ENCODE data around the gene OGN.
"Not testable (repeated sequence)": the region's sequence is repeated elsewhere in the genome, so short reads cannot be mapped to it uniquely, and the experiment has no call there.

OGN gene

GRCh38 chr9:92404042-92404836 is at the start of gene OGN:
TSS of gene OGN (minus strand) at chr9:92404578. CDS start at chr9:92403407, 1,171 bp downstream.
- no peak for DNase-seq (ENCODE audit: low read depth)

GRCh38 chr9:92446536-92446935 is 42.2 kb upstream of the OGN start:
- no peak for DNase-seq (ENCODE audit: low read depth)

- DNase-seq (ENCODE audit: low read depth): no peak
Observed at GRCh38 chr9:92444841-92445240, 40.5 kb upstream of the OGN start.

GRCh38 chr9:92440751-92441046 is 36.3 kb upstream of the OGN start:
- DNase-seq (ENCODE audit: low read depth): no peak

GRCh38 chr9:92439921-92440750 is 35.8 kb upstream of the OGN start:
- DNase-seq (ENCODE audit: low read depth): no peak

- DNase-seq (ENCODE audit: low read depth): no peak
Observed at GRCh38 chr9:92438900-92439526, 34.6 kb upstream of the OGN start.

- no peak for DNase-seq (ENCODE audit: low read depth)
Observed at GRCh38 chr9:92435263-92435662, 30.9 kb upstream of the OGN start.

- no peak for DNase-seq (ENCODE audit: low read depth)
Observed at GRCh38 chr9:92432972-92433548, 28.7 kb upstream of the OGN start.

GRCh38 chr9:92432350-92432749 is 28.0 kb upstream of the OGN start:
- no peak for DNase-seq (ENCODE audit: low read depth)

- no peak for DNase-seq (ENCODE audit: low read depth)
Observed at GRCh38 chr9:92429836-92430235, 25.5 kb upstream of the OGN start.

GRCh38 chr9:92426501-92427145 is 22.2 kb upstream of the OGN start:
- DNase-seq (ENCODE audit: low read depth): no peak

GRCh38 chr9:92425474-92425873 is 21.1 kb upstream of the OGN start:
- no peak for DNase-seq (ENCODE audit: low read depth)

GRCh38 chr9:92424340-92424739 is 20.0 kb upstream of the OGN start, which contains the start of gene OMD:
TSS of gene OMD (minus strand) at chr9:92424471. CDS start at chr9:92417558, 6,913 bp downstream.
- no peak for DNase-seq (ENCODE audit: low read depth)

GRCh38 chr9:92423612-92424011 is 19.2 kb upstream of the OGN start:
- DNase-seq (ENCODE audit: low read depth): no peak

GRCh38 chr9:92422611-92423338 is 18.4 kb upstream of the OGN start:
- no peak for DNase-seq (ENCODE audit: low read depth)

GRCh38 chr9:92414566-92414965 is 10.2 kb upstream of the OGN start:
- no peak for DNase-seq (ENCODE audit: low read depth)

- DNase-seq (ENCODE audit: low read depth): not testable (repeated sequence)
Observed at GRCh38 chr9:92411157-92411556, 6.8 kb upstream of the OGN start.

GRCh38 chr9:92408747-92409478 is 4.5 kb upstream of the OGN start:
- no peak for DNase-seq (ENCODE audit: low read depth)

GRCh38 chr9:92407818-92408217 is 3.4 kb upstream of the OGN start:
- no peak for DNase-seq (ENCODE audit: low read depth)

GRCh38 chr9:92406477-92406876 is 2.1 kb upstream of the OGN start:
- peak; percentile 3 for DNase-seq (ENCODE audit: low read depth)

GRCh38 chr9:92405818-92406217 is 1.4 kb upstream of the OGN start:
- DNase-seq (ENCODE audit: low read depth): no peak
